ENCODE measurements around the gene PGLYRP2.

DNA sequence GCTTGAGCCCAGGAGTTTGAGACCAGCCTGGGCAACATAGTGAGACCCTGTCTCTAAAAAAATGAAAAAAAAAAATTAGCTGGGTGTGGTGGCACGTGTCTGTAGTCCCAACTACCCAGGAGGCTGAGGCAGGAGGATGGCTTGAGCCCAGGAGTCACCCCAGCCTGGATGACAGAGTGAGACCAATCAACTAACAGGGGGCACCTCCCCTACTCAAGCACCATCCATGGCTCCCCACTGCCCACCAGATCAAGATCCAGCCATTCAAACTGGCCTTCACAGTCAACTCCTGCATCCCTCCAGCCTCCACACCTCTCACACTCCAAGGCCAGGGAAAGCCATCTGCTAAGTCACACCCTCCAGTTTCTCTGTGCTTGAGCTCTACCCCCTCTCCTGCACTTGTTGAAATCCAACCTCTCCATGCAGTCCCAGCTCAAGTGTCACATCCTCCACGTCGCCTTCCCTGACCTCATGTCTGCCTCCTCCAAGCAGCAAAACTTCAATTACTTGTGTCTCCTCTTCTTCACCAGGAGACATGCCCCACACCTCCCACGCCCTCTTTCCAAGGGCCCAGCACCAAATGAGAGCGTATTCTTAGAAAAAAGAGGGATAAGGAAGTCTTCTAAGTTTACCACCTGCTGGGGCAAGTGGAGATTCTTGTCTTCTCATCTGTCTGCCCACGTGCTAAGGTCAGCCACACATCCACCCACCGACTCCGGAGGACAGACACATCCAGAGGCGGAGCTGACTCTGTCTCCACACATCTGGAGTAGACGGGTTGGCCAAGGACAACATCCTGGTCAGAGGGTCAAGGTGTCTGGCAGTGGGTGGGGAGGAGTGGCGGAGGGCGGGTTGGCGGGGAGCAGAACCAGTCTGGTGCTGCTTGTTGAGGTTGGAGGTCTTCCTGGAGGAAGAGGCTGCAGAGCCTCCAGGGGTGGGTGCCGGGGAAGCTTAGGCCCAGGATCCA lies 28.1 kb upstream of the PGLYRP2 start:
- TF ChIP-seq, protein P1, sequence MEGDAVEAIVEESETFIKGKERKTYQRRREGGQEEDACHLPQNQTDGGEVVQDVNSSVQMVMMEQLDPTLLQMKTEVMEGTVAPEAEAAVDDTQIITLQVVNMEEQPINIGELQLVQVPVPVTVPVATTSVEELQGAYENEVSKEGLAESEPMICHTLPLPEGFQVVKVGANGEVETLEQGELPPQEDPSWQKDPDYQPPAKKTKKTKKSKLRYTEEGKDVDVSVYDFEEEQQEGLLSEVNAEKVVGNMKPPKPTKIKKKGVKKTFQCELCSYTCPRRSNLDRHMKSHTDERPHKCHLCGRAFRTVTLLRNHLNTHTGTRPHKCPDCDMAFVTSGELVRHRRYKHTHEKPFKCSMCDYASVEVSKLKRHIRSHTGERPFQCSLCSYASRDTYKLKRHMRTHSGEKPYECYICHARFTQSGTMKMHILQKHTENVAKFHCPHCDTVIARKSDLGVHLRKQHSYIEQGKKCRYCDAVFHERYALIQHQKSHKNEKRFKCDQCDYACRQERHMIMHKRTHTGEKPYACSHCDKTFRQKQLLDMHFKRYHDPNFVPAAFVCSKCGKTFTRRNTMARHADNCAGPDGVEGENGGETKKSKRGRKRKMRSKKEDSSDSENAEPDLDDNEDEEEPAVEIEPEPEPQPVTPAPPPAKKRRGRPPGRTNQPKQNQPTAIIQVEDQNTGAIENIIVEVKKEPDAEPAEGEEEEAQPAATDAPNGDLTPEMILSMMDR (IDR thresholded peaks at IDR 0.05), result no peak
- TF ChIP-seq POLR2AphosphoS5 (IDR thresholded peaks at IDR 0.05), result no peak
- TF ChIP-seq POLR2A (IDR thresholded peaks at IDR 0.05), result no peak

Data from prostate gland (tissue), 2 donors.